Stimulated activated naive CD4-positive, alpha-beta T cell treated with Interleukin-2 at 50 U/mL for 16 hours (primary cell): ENCODE measurements around the gene BTBD1.

ENCODE experiments used
- DNase-seq: peaks from one replicate; lab custom pipeline; 2025; lab: John Stamatoyannopoulos, UW

Gene BTBD1

DNA sequence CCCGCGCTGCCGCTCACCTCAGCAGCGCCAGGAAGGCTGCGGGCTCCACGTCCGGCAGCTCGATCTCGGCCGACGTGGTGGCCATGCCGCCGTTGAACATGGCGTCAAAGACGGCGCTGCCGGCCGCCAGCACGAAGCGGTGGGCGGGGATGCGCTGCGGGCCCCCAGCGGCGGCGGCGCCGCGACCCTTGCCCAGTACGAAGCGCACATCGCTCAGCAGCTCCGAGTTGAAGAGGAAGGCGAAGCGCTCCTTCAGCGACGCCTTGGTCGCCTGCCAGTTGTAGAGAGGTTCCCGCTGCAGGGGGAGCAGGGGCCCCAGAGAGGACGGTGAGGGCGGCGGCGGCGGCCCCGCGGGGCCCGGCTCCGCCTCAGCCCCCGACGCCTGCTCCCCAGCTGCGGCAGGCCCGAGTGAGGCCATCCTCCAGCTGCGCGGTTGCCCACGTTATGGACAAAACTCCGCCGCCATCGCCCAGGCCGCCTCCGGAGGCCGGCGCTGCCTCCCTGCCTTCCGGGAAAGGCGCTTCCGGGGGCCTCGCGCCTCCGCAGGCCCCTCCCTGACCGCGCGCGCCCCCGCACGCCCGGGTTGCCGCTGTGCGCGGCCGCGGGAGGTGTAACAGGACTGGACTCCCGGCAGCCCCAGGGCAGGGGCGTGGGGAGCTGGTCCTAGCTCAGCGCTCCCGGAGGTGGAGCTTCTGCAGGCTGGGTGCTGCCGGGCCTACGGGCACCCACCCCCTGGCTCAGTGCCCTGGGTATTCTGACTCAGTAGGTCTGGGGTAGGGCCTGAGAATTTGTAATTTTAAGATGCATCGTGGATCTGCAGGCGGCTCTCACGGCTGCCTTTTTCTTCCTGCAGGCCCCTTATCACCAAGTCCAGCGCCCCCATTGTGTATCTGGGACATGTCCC, at the start of gene BTBD1:
Gene BTBD1, minus strand, starts transcription at position 519 of the 904 bp plus-strand sequence. Its CDS starts 101 bp downstream, at position 418.
- DNase-seq, result peak; percentile 89

- DNase-seq, result no peak
These were observed 48.9 kb upstream of the BTBD1 start for GRCh38 chr15:83115831-83116565.

DNA sequence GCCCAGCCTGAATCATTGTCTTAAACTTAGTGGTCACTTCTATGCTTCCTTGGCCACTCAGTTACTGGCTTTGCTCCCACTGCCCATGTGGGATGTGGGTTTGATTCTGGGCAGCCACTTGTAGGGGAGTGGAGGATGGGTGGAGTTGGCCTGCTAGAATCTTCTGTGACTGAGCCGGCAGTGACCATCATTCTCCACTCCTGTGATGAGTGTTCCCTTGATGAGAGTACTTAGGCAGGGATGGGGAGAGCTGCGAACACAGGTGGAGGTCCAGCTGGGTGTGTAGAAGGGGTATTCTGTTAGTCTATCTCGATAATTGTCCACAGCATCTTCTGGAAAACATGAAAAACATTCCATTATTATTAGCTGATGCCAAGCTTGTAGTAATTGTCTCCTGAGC, 48.4 kb upstream of the BTBD1 start:
- no peak for DNase-seq

DNA sequence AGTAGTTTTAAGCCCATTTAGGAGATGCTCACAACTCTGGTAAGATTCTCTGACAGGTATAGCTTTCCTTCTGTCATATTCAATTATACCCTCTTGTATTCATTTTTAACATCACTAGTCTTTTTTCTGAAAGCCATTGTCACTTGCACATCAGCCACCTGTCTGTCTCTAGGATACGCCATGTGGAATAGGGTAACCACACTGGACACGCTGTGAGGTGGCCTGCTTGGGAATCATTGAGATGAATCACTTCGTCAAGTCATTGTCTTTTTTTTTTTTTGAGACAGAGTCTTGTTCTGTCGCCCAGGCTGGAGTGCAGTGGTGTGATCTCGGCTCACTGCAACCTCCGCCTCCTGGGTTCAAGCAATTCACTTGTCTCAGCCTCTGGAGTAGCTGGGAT, 47.8 kb upstream of the BTBD1 start:
- DNase-seq, result no peak

DNA sequence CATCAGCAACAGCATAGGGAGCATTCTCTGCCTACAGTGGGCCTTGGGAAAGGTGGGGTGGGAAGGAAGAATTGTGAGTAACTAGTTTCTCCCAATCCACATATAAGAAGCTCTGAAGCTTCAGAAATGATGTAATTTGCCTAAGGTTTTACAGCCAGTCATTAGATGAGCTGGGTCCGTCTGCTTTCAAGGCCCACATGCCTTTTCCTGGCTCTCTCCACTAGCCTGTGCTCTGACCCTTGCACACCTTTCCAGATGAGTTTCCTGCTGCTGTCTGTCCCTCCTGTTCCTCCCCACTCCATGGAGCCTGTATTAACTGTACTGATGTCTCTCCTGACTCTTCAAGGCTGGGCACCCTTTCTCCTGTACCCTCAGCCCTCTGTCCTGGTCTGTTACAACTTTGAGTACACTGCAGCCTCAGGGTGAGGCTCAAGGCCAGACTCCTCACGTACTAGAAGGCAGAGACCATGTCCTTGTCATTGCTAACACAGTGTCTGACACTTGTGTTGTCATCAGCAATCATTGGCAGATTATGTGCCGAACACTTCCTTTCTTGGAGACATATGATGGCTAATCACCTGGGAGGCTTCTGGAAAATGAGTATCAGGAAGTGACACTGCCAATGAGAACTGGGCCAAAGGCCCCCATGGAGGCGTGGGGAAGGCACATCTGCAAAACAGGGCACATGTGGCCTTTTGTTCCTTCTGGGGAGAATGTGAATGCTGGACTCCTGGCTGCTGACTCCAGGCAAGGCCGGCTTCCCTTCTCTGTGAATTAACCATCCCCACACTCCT, 47.0 kb upstream of the BTBD1 start:
- DNase-seq, result no peak

GRCh38 chr15:83112956-83113299, 45.9 kb upstream of the BTBD1 start:
- no peak for DNase-seq

GRCh38 chr15:83112233-83112955, 45.3 kb upstream of the BTBD1 start:
- no peak for DNase-seq

DNA sequence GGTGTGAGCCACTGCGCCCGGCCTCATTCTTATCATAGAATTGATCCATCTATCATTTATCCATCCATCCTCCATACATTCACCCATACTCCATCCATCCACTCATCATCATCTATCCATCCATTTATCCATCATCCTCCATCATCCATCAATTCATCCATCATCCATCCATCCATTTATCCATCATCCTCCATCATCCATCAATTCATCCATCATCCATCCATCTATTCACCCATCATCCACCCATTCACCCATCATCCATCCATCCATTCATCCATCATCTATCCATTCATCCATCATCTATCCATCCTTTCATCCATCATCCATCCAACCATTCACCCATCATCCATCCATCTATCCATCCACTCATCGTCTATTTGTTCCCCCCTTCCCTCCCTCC, 44.1 kb upstream of the BTBD1 start:
- no peak for DNase-seq

- no peak for DNase-seq
These were observed 43.3 kb upstream of the BTBD1 start for GRCh38 chr15:83110381-83110780.

- no peak for DNase-seq
These were observed 42.5 kb upstream of the BTBD1 start for GRCh38 chr15:83109532-83109931.

DNA sequence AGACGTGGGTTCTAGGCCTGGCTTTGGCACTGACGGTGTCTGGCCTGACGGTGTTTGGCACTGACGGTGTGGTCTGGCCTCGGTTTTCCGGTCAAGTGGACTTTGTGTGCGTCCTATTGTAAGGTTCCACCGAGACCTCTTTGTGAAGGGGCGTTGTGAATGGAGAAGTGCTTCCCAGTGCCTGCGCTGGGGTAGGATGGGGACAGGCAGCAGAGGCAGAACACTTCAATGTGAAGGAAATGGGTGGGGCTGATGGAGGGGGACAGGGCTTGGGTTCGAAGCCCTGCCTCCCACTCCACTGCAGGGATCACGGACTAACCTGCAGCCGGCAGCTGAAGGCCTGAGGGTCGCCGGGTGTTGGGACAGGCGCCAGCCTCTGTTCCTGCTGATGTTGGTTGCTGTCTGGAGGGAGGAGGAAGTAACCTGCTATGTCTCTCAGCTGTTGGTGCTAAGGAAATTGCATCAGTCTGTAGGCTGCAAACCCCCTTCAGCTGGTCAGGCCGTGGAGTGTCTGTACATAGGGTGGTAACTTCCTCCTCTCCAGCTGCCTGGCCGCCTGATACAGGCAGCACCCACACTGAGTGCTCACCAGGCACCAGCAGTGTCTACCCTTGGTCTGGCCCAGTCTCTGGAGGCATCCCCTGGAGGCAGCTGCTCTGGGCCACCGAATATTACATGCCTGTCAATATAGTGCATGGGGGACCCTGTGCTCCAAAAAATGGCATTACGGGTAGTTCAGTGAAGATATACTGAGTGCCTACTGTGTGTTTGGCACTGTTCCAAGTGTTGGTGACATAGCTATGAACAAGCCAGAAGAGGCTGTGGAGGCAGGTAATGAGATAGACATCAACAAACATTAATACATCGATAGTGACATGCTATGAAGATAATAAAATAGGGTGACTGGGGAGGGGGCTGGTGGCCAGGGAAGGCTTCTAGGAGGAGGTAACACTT, 41.5 kb upstream of the BTBD1 start:
- no peak for DNase-seq

DNA sequence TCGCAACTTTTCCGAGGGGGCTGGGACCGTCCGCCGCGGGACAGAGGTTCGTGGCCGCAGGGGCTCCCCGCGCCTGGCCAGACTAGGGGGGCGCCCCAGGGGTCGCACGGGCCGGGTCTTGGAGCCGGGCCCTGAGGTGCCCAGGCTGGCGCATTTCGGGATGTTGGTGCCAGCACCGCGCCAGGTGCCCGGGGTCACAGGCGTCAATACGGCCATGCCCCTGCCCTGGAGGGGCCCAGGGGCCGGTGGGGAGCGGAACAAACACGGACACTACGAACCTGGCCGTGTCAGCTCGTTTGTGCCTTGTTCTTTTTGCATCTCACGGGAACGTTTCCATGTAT, 40.8 kb upstream of the BTBD1 start:
- DNase-seq, result no peak

DNA sequence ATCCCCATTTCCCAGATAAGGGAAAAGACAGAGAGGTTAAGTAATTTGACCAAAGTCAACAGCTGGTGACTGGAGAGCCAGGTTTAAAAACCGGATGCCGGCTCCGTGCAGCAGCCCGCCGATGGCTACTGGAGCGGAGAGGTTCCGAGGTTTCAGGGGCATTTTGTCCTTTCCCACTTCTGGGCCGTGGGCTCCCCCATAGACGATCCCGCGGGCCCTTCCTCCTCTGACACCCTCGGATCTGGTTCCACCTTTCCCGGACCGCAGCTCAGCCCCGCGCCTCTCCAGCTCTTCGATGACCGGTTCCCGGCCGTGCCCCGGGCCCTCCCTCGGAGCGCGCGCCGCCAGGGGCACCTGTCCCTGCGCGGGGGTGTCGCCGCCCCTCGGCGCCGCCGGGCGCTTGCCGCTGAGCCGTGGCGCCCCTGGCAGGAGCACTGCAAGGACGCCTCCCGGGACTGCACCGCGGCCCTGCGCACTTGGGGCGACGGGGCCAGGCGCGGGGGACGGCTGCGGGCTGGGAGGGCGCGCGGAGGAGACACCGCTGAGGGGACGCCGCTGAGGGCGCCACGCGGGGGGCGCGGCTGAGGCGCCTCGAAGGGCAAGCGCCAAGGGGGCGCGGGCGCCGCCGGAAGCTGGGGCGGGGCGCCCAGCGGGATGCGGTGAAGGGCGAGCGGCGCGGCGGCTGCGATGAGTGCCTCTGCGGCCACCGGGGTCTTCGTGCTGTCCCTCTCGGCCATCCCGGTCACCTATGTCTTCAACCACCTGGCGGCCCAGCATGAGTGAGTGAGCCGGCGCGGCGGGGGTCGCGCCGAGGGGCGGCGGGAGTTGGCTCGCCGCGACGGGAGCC, 40.2 kb upstream of the BTBD1 start, which contains the start of gene TM6SF1:
Gene TM6SF1, plus strand, starts transcription at position 652 of the 847 bp plus-strand sequence. Its CDS starts 36 bp downstream, at position 688.
- DNase-seq, result no peak

DNA sequence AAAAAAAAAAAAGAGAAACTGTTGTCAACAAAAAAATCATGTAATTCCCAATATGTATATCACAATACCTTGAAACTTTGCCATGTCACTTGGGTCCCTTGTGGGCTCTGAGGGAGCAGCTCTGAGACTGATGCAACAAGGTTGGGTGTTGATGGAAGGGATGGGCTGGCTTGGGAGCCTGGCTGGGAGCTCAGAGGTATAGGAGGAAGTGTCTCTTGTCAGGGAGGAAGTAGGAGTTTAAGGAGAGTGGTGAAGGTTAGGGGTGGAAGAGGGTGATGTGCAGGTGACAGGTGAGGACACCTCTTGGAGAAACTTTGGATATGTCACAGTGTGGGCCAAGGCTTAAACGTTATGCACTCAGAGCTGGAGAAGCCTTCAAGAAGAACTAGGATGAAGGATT, 38.4 kb upstream of the BTBD1 start:
- no peak for DNase-seq

GRCh38 chr15:83104141-83104540, 37.1 kb upstream of the BTBD1 start:
- DNase-seq, result no peak

- DNase-seq, result no peak
These were observed 35.3 kb upstream of the BTBD1 start for GRCh38 chr15:83102346-83102745.

DNA sequence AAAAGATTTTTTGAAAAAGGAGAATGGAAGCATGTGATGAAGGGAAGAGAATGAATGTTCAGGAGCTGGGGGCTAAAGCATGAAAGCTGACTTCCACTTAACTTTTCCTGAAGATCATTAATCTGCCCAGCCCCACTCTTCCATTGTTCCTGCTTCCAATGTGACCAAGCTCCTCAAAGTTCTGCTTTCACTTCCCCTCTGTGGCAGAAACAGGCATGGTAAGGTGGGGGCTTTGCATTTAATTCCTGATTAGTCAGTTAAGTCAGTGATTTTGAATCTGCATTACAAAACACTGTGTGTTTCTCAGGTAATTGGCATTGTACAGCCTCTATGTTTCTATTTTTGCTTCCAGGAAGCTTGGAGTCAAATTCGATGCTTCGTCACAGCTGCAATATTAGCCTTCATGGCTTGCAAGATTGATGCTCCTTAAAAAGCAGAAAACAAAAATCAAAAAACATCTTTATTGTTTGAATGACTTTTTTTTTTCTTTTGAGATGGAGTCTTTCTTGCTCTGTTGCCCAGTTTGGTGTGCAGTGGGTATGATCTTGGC, 33.1 kb upstream of the BTBD1 start:
- DNase-seq, result no peak

- DNase-seq, result no peak
These were observed 32.2 kb upstream of the BTBD1 start for GRCh38 chr15:83099290-83099689.

- no peak for DNase-seq
These were observed 31.0 kb upstream of the BTBD1 start for GRCh38 chr15:83098079-83098478.
